ENCODE measurements around the gene STIM1.

DNA sequence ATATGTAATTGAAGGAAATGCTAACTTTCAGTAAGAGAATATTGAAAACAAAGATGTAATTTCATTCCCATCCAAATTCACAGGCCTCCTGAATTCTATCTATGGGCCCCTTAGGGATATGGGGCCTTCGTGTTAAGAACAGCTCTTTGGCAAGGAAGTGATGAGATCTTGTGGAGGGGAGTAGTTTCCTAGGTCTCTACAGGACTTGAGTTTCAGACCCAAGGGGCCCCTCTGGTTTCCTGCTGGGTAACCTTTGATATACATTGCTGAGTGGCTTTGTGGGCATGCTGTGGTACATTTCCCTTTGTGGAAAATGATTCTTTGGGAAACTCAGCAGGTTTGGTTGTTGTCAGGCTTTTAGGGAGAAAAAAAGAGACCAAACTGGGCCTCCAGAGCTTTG is 6.2 kb downstream of the STIM1 start:
- TF ChIP-seq EZH2 (IDR thresholded peaks at IDR 0.05) = no peak
- no peak for TF ChIP-seq POLR2AphosphoS5 (IDR thresholded peaks at IDR 0.05; ENCODE audit: borderline replicate concordance, low read depth, low read length)
- TF ChIP-seq FOXP2 (optimal IDR thresholded peaks at IDR 0.05; ENCODE audit: control extremely low read depth, extremely low read length, insufficient read depth) = no peak
